Inferior parietal cortex (tissue), 1 donor: Measurements from ENCODE around the gene PCDHB9.

Source experiments
- DNase-seq: peaks from one replicate; pipeline ENCODE4 v3.0.0-alpha.2; 2016; ENCODE audit errors: extremely low spot score

Gene PCDHB9

GRCh38 chr5:141236516-141237313 is 49.8 kb downstream of the PCDHB9 start:
- no peak for DNase-seq
